ENCODE results near the gene DVL1. TPM values are rescaled to one million over a fixed set of nuclear protein-coding genes. Genes with fewer than 3 reads are reported as not detected.

The DVL1 gene
- total and polyA plus RNA-seq, 2 of the 13 experiments (the other 11 are each of a cell fraction or from before 2014, with no cell fraction given): 30.8 to 60.4 TPM

DNA sequence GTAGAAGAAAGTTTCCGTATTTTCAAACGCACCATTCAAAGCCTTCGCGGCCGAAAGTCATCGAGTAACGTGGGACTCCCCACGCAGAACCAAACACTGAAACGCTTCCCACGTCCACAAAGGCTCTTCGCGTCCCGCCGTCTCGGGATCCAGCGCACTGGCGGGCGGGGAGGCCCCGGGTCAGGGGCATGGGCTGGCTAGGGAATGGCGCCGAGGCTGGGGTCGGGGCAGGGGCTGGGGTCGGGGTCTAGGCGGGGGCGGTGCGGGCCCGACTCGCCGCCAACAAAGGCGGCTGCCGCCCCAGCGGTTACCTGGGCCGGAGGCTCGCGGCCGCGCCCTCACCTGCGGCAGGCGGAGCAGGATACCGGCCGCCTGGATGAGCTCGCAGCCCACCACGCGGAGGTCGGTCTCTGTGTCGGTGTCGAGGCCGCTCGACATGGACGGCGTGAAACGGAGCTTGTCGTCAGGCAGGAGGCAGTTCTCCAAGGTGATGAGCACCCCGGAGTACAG is 49.5 kb upstream of the DVL1 start (continued):
- no peak for TF ChIP-seq ZNF367 (CRISPR knock-in tag; IDR thresholded peaks at IDR 0.05; ENCODE audit: borderline replicate concordance)

DNA sequence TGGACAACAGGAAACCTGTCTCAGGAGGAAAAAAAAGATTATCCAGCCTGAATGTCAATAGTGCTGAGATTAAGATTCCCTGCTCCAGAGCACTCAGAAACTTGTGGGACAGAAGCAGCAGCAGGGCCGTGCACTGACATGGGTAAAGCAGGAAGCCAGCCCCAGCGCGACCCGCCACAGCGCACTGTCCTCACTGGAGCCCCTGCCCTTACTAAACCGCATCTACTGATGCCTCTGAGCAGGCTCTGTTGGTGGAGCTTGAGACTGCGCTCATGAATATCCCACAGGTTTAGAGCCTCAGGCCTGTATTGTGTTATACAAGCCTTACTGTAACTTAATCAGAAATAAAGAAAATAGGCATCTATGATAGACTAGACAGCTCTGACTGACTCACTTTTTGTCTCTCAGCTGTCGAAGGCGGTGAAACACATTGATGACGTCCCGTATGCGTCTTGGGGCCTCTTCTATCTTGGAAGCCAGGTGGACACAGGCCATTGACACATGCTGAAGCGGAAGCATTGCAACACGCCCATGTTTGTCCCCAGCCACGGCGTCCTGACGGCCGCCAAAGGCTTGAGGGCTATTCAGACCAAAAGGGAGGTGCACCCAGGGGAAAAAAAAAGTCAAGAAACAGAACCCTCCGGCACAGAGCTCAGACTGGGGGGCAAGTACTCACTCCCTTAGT is 48.8 kb upstream of the DVL1 start:
- in situ Hi-C loops (cut with HindIII; ENCODE audit: extremely low pct_ligation_motif_present, low pct_unique_long_range_greater_than_20kb): no loop called here
- POLR2A ChIA-PET: interaction anchor here (1.1 to 12.4 kb wide), 6 partner anchors 10 to 107 kb away, joined by 3 to 355 read pairs (median 21); partner anchors contain the start of genes AURKAIP1, MRPL20, MXRA8 and VWA1
- Histone ChIP-seq H4K20me1 (ENCODE audit: insufficient read depth, low read length) (peaks cover 17% of the 10 kb centered on the region), H3K36me3 (replicated peaks in 1 of 2; ENCODE audit: control insufficient read depth in 1 of 2, insufficient read depth in 2 of 2, low read length in 2 of 2) (peaks cover 20 to 55% of the 10 kb centered on the region in 2 experiments), H3K27ac (ENCODE audit: extremely low read length, insufficient read depth, low read length) (peak overlapping the region; percentile 82), H3K4me1 (ENCODE audit: insufficient read depth, low read length) (peaks cover 45% of the 10 kb centered on the region), H3K9ac (ENCODE audit: insufficient read depth, low read depth, low read length) (peak overlapping the region; percentile 98), H3K4me2 (ENCODE audit: low read depth, low read length) (peak overlapping the region; percentile 85), H3K27me3 (ENCODE audit: control insufficient read depth in 1 of 2, insufficient read depth in 2 of 2, low read length in 2 of 2) (no peaks in the 10 kb centered on the region), H3K9me3 (ENCODE audit: low read length) (no peaks in the 10 kb centered on the region), H3K79me2 (ENCODE audit: insufficient read depth, low read length) (peaks cover 51% of the 10 kb centered on the region), H3K4me3 (replicated peaks in 1 of 3; ENCODE audit: insufficient read depth in 1 of 3, low read depth in 2 of 3, low read length in 3 of 3) (peak overlapping the region; percentile 75 to 95 (median 93)), H2AFZ (ENCODE audit: low read length) (no peak overlapping the region)
- intact Hi-C loops (cut with micrococcal nuclease; ENCODE audit: unreplicated experiment): loop anchor here (2.0 kb wide), 1 partner anchor 21 kb away; no protein-coding TSS in a partner anchor
- no peak for ATAC-seq
- 37% methylated on average over 18 of the region's 19 CpGs for WGBS (ENCODE audit: low lambda C conversion rate)
- CTCF ChIA-PET (ENCODE audit: low intra/inter-chr PET ratio, low total read pairs): no interaction called here
- DNase-seq (ENCODE audit: low spot score): peak; percentile 39
- FAIRE-seq: no peak
- TSS peak; percentile 60 for BruUV-seq (replicated peaks)
- TF ChIP-seq CREB1 (IDR thresholded peaks at IDR 0.05): peak; percentile 41; the same call in 1 of the 2 replicates
- no peak for TF ChIP-seq CREB1 (CRISPR knock-in tag; IDR thresholded peaks at IDR 0.05)
- 0 out of 2 replicates have a peak, but pooled peaks have one; percentile 18 for TF ChIP-seq ISL2 (CRISPR knock-in tag; IDR thresholded peaks at IDR 0.05)
- TF ChIP-seq SIN3A (IDR thresholded peaks at IDR 0.05; ENCODE audit: borderline replicate concordance, low read depth, low read length): no peak
- peak; percentile 26; the same call in 1 of the 2 replicates for TF ChIP-seq MYC (CRISPR knock-in tag; IDR thresholded peaks at IDR 0.05; ENCODE audit: borderline replicate concordance)
- no peak for TF ChIP-seq ZFAT (CRISPR knock-in tag; conservative IDR thresholded peaks at IDR 0.05)
- TF ChIP-seq GATAD1 (CRISPR knock-in tag; IDR thresholded peaks at IDR 0.05): peak; percentile 57; the same call in 1 of the 2 replicates
- TF ChIP-seq, protein P1, sequence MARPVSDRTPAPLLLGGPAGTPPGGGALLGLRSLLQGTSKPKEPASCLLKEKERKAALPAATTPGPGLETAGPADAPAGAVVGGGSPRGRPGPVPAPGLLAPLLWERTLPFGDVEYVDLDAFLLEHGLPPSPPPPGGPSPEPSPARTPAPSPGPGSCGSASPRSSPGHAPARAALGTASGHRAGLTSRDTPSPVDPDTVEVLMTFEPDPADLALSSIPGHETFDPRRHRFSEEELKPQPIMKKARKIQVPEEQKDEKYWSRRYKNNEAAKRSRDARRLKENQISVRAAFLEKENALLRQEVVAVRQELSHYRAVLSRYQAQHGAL (CRISPR knock-in tag; IDR thresholded peaks at IDR 0.05; ENCODE audit: not compliant biosample characterization): no peak
- no peak for TF ChIP-seq PHB2 (IDR thresholded peaks at IDR 0.05; ENCODE audit: partially characterized antibody)
- TF ChIP-seq NCOA1 (CRISPR knock-in tag; IDR thresholded peaks at IDR 0.05): no peak
- no peak for TF ChIP-seq PAF1 (CRISPR knock-in tag; IDR thresholded peaks at IDR 0.05)
- TF ChIP-seq, protein P2, sequence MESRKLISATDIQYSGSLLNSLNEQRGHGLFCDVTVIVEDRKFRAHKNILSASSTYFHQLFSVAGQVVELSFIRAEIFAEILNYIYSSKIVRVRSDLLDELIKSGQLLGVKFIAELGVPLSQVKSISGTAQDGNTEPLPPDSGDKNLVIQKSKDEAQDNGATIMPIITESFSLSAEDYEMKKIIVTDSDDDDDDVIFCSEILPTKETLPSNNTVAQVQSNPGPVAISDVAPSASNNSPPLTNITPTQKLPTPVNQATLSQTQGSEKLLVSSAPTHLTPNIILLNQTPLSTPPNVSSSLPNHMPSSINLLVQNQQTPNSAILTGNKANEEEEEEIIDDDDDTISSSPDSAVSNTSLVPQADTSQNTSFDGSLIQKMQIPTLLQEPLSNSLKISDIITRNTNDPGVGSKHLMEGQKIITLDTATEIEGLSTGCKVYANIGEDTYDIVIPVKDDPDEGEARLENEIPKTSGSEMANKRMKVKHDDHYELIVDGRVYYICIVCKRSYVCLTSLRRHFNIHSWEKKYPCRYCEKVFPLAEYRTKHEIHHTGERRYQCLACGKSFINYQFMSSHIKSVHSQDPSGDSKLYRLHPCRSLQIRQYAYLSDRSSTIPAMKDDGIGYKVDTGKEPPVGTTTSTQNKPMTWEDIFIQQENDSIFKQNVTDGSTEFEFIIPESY (CRISPR knock-in tag; IDR thresholded peaks at IDR 0.05): peak; percentile 93
- no peak for TF ChIP-seq ZBTB21 (CRISPR knock-in tag; IDR thresholded peaks at IDR 0.05)
- TF ChIP-seq ZBTB38 (CRISPR knock-in tag; IDR thresholded peaks at IDR 0.05): 0 out of 2 replicates have a peak, but pooled peaks have one; percentile 35
- no peak for TF ChIP-seq ZNF430 (CRISPR knock-in tag; IDR thresholded peaks at IDR 0.05)
- TF ChIP-seq ZNF558 (CRISPR knock-in tag; IDR thresholded peaks at IDR 0.05; ENCODE audit: borderline replicate concordance): no peak
- 0 out of 2 replicates have a peak, but pooled peaks have one; percentile 55 for TF ChIP-seq ZNF274 (CRISPR knock-in tag; IDR thresholded peaks at IDR 0.05)
- TF ChIP-seq, protein P3, sequence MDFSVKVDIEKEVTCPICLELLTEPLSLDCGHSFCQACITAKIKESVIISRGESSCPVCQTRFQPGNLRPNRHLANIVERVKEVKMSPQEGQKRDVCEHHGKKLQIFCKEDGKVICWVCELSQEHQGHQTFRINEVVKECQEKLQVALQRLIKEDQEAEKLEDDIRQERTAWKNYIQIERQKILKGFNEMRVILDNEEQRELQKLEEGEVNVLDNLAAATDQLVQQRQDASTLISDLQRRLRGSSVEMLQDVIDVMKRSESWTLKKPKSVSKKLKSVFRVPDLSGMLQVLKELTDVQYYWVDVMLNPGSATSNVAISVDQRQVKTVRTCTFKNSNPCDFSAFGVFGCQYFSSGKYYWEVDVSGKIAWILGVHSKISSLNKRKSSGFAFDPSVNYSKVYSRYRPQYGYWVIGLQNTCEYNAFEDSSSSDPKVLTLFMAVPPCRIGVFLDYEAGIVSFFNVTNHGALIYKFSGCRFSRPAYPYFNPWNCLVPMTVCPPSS (IDR thresholded peaks at IDR 0.05): no peak

All from HepG2 (cell line).